Stimulated activated CD4-positive, alpha-beta T cell treated with anti-CD3 and anti-CD28 coated beads, Interleukin-4, amount 100 ng/mL, for 1 hour (primary cell): ENCODE measurements around the gene S100A14.
"Not testable (repeated sequence)": the region's sequence is repeated elsewhere in the genome, so short reads cannot be mapped to it uniquely, and the experiment has no call there.

ENCODE experiments used
- DNase-seq: peaks from one replicate; pipeline ENCODE4 v3.0.0-alpha.2; 2020

S100A14 gene

DNA sequence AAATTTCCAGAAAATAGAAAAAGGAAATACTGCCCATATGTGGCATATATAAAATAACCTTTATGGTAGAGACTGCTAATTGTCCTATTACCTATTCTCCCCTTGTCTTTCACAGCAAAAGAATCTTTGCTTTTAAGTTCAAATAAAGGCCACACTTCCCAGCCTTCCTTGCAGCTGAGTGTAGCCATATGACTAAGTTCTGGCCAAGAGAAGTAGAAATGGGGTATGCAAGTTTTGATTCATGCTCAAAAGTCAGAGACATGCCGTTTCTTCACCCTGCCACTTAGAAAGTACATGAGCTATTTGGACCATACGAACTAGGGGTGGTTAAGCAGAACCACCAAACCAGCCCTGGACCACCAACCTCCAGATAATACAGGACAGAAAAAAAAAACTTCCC lies 32.1 kb downstream of the S100A14 start:
- DNase-seq, result no peak

DNA sequence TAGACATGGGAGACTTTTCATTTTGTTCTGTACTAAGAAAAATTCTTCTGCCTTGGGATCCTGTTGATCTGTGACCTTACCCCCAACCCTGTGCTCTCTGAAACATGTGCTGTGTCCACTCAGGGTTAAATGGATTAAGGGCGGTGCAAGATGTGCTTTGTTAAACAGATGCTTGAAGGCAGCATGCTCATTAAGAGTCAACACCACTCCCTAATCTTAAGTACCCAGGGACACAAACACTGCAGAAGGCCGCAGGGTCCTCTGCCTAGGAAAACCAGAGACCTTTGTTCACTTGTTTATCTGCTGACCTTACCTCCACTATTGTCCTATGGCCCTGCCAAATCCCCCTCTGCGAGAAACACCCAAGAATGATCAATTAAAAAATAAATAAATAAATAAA lies 32.6 kb downstream of the S100A14 start:
- not testable (repeated sequence) for DNase-seq

DNA sequence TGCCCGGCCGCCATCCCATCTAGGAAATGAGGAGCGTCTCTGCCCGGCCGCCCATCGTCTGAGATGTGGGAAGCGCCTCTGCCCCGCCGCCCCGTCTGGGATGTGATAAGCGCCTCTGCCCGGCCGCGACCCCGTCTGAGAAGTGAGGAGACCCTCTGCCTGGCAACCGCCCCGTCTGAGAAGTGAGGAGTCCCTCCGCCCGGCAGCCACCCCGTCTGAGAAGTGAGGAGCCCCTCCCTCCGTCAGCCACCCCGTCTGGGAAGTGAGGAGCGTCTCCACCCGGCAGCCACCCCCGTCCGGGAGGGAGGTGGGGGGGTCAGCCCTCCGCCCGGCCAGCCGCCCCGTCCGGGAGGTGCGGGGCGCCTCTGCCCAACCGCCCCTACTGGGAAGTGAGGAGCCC lies 33.3 kb downstream of the S100A14 start:
- DNase-seq, result not testable (repeated sequence)

DNA sequence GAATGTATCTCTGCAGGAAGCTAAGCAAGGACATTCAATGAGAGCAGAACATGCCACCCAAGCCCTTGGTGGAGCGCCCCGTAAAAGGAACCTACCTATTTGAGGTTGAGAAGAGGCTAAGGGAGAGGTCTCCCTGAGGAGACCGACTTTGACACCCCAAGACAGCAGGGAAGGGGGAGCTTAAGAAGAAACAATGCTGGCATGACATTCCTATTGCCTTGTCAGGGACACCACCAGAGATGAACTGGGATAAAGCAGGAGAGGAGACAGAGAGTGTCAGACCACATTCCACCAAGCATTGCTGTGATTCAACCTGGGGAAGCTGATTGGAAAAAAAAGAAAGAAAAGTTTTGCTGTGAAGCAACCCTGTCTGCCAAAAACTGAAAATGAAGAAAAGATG lies 37.2 kb downstream of the S100A14 start:
- DNase-seq, result no peak

DNA sequence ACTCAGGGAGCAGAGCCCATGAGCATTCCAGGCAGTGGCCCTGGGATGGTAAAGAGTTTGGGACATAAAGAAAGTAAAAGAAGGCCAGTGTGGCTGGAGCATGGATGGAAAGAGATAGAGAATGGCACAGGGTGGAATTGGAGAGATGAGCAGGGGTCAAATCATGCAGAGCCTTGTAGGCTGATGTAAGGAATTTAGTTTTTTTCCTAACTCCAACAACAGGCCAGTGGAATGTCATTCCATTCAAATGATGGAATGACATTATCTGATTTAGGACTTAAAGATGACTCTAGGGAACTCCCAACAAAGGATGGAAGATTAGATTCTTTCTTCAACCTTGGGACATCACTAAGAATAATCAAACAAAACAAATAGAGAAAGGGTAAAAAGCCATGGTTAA lies 37.6 kb downstream of the S100A14 start:
- DNase-seq, result no peak

DNA sequence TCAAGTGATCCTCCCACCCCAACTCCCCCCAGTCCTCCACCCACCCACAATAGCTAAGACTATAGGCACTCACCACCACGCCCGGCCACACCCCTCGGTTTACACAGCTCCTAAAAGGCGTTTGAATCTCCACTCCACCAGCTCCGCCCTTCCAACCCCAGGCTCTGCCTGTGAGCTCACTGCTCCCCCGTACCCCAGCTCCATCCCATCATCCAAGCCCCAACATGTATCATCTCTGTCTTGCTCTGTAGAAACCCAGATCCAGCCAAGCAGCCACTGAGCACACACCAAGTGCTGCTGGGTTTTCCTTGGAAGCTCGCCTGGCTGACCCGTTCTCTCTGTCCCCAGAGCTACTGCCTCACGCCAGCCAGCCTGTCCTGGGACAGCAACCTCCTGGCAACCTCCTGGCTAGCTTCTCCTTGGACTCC lies 38.5 kb downstream of the S100A14 start:
- no peak for DNase-seq

DNA sequence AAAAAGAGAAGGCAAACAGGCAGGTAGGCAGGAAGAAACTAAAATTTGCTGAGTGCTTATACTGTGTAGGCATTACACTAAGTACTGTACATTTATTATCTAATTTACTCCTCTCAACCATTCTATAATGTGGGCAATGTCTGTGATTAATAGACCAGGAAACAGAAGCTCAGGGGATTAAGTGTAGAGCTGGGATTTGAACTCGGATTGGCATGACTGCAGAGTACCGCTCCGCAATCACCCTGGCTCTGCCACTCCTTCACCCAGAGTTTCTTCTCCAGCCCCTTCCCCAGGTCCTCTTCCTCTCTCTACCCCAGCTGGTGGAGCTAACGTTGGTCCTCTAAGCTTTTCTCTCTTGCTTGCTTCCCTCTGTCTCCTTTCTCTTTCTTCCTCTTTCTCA lies 39.0 kb downstream of the S100A14 start:
- no peak for DNase-seq

DNA sequence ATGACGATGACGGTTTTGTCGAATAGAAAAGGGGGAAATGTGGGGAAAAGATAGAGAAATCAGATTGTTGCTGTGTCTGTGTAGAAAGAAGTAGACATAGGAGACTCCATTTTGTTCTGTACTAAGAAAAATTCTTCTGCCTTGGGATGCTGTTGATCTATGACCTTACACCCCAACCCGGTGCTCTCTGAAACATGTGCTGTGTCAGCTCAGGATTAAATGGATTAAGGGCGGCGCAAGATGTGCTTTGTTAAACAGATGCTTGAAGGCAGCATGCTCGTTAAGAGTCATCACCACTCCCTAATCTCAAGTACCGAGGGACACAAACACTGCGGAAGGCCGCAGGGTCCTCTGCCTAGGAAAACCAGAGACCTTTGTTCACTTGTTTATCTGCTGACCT lies 40.6 kb downstream of the S100A14 start:
- not testable (repeated sequence) for DNase-seq

DNA sequence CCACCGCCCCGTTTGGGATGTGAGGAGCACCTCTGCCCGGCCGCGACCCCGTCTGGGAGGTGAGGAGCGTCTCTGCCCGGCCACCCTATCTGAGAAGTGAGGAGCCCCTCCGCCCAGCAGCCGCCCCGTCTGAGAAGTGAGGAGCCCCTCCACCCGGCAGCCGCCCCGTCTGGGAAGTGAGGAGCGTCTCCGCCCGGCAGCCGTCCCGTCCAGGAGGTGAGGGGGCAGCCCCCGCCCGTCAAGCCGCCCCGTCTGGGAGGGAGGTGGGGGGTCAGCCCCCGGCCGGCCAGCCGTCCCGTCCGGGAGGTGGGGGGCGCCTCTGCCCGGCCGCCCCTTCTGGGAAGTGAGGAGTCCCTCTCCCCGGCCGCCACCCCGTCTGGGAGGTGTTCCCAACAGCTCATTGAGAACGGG lies 41.0 kb downstream of the S100A14 start:
- DNase-seq, result not testable (repeated sequence)

DNA sequence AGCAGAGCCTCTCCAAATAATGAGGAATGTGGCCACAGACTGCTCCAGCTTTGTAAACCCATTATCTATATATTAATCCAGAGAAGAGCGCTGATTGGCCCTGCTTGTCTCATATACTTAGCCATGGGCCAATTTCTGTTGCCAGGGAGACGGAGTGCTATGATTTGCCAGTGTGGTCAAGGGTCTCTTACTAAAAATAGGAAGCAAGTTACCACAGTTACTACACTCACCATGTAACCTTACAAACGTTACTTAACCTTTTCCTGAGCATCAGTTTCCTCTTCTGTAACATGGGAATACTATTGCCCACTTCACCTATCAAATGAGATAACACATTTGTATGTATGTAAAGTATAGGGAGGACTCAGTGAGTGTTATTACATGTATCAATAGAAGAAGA lies 42.8 kb downstream of the S100A14 start:
- no peak for DNase-seq

DNA sequence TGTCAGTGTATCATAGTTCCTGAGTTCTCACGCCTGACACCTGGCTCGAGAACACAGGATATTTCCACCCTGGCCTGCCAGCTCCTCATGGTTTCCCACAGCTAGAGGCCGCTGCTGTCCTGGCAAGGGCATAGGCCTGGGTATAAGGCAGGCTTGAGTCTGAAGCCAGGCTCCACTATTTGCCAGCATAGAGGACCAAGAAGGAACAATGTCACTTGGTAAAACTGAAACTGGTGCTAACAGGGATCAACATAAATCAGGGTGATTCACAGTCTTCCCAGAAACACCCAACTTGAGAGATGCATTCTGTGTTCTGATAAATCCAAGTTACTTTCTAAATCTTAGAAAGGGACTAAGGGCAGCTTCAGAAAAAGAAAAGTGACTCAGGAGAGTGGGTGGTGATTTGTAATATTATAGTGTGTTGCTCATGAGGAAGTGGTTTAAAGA lies 43.5 kb downstream of the S100A14 start:
- DNase-seq, result peak; percentile 51

DNA sequence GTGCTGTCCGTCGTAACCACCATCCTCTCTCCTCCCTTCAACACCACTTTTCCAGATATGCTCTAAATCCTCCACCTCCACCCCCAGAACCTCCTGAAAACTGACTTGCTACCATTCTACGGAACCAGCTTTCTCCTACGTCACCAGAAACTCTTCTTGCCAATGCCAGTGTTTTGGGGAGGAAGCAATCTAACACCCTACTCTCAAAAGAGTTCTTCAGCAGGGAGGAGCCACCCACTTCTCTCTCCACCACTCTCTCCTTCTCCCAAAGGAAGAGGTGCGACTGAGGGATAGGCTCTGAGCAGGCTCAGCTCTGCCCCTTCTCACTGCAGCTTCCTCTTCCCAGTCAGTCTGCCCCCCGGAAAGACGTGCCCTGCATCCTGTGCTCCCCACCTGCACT lies 44.4 kb downstream of the S100A14 start:
- no peak for DNase-seq

DNA sequence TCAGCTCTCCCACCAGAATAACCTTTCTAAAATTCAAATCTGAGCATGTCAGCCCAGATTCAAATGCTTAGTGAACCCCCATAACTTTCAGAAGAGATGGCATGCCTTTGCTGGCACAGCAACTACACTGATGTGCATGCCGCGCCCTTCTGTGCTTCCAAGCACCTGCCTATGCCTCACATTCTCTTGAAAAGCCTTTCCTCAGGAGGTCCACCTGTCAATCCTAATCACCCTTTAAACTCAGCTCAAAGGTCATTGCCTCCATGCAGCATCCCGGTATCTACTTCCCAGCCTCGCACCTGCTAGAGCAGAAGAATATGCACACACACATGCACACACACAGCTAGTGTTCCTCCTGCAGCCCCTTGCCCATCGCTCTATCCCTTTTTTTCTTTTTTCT lies 45.3 kb downstream of the S100A14 start:
- DNase-seq, result no peak

DNA sequence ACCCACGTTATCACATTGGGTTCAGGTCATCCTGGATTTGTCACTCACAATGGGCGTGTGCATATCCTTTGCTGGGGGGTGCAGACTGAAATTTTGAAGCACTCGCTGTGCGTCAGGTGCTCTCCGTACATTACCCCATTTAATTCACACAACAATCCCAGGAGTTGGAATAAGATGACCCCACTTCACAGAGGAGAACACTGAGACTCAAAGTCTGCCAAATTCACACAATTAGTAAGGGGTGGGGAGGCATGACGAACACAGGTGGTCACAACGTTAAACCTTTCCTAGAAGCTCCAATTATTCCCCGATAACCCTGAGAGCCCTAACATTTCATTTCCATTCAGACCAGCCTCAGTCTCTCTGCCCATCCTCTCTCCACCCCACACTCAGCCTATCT lies 46.7 kb downstream of the S100A14 start:
- no peak for DNase-seq

DNA sequence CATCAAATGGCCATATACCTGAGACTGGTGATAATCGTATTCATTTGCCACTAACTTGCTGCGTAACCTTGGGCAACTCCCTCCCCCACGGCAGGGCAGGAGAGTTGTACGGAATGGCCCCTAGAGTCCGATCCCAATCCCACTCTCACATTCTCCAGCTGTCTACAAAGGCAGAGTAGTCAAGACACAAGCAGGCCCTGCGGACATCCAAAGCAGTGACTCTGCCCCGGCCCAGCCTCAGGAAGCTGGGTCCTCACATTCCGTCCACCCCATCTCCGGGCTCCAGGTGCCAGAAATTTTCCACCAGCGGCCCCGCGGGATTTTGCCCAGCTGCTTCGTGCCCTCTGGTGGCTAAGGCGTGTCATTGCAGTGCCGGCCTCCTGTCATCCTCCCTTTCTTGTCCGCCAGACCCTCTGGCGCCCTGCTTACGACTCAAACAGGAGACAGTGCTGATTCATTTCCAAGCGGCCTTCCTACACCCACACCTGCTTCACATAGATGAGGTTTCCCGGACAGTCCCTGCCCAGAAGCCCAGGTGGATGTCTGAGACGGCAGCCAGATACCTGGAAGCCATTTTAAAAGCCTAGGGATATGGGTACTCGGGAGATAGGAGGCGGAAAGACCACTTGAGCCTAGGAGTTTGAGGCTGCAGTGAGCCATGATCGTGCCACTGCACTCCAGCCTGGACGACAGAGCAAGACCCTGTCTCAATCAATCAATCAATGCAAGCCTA lies 47.6 kb downstream of the S100A14 start:
- peak; percentile 80 for DNase-seq

DNA sequence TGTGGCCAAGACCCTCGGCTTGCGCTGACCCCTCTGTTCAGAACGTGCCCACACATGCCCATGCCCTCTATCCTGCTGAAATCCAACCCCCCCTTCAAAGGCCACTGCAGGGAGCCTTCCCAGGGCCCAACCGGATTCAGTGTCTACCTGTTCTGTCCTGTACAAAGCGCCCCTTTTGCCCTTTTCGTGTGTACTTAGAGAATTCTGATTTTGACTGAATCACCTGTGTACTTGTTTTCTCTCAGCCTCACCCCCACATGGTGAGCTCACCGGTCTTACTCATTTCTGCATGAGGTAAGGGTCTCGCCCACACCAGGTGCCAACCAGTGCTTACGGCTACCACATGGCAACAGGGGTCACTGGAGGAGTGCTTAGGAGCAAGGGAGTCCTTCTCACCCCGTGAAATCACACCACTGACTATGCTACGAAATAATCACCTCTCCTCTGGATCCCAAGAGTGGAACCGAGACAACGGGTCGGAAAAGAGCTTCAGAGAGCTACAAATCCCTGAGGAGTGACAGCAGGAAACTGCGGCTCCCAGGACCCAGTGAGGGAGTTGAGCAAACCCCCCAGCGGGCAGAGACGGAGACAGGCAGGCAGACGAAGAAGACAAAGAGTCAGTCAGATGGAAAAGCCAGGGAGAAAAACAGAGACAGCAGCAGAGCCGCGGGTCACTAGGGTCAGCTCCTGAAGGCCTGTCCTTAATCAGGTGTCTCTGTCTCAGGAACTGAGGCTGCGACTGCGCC lies 48.3 kb downstream of the S100A14 start:
- peak; percentile 44 for DNase-seq

DNA sequence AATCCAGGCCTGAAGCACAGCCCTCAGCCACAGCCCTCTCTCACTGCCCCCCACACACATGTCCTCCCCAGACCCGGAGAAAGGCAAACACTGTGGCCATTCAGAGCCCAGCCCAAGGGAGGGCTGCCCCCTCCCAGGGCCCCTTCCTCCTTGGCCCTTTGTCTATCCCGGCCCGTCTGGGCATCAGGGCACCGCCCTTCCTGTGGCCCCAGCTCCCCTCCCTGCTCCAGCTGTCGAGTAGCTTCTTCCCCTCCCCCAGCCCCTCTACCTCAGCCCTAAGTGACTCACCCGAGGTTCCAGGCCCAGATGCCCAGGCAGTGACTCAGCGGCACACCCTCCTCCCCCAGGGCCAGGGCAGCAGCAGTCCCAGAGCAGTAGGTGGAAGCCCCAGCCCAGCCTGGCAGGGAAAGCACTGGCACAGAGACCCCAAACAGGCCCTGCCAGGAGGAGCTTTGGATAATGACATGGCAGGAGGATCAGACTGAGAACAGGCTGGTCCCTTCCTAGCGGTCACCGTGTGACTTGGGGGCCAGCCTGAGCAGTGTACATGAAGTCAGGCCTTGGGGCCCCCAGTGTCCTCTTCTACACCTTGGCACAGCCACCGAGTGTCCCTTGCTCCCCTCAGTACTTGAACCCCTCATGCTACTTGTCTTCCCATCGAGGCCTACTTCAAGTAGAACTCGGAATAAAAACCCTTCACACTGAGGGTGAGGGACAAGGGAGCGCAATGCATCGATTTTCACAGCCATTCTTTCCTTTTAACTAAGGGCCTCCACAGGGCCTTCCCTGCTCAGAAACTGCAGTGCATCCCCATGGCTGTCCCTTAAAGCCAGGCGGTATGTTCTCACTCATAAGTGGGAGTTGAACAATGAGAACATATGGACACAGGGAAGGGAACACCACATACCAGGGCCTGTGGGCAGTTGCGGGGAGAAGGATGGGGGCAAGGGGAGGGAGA lies 49.4 kb downstream of the S100A14 start:
- DNase-seq, result peak; percentile 86

DNA sequence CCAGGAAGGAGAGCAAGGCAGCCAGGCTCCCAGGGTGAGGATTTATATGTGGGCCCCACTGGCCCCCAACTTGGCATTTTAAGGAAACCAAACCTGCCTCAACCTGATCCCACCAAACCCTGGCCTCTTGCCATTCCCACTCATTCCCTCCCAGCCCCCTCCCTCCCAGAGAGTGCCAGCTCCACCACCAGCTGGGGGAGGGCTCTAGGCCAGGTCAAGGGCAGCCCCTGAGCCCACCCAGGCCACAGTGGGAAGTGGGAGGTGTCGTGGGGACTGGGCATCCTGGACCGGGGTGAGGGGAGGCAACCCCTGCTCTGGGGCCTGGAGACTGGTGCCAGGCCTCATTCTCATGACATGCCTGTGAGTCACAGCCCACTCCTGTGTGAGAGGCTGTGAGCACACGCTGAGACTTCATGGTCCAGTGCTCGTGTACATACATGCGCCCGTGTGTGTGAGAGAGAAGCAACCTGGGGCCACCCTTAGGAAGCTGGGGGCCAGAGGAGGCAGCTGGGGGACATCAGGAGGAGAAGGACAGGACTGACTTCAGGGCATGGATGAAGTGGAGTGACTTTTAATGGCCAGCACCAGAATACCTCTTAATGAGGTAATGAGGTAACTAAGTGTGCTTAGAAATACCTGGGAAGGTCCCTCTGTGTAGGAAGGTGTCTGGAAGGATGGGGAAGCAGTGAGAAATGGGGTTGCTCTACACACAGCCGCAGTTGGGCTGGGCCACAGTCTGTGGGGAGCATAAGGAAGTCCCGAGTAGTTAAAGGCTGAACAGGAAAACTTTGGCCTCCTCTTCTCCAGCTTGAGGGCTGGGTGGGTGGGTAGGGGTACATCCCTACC lies 50.4 kb downstream of the S100A14 start, which contains the start of gene S100A2:
Gene S100A2 (minus strand): TSS at position 316 of the 846 bp plus-strand sequence. CDS start 1,967 bp downstream, outside the sequence.
- DNase-seq, result peak; percentile 55
